Transverse colon (tissue), 4 donors: Measurements from ENCODE around the gene ACSM4. TPM values are rescaled to one million over a fixed set of nuclear protein-coding genes. Genes with fewer than 3 reads are reported as not detected.

Source experiments
- DNase-seq: peaks from one replicate; pipeline ENCODE4 v3.0.0-alpha.2; 2019
- H3K27ac ChIP-seq, 4 donors: fragments of 200-600 bp; sonication (generic); 2 replicates each; pipeline ENCODE4 v1.5.1; 2016 to 2018; ENCODE audit warnings: inconsistent platforms in 4 of 4
- H3K27me3 ChIP-seq: fragments of 200-600 bp; sonication (generic); 2 replicates; pipeline ENCODE4 v1.5.1; 2017; ENCODE audit warnings: inconsistent platforms
- H3K36me3 ChIP-seq, 4 donors: fragments of 200-600 bp; sonication (generic); 2 replicates each; pipeline ENCODE4 v1.5.1; 2017 to 2019; ENCODE audit warnings: inconsistent platforms in 4 of 4
- H3K4me1 ChIP-seq, 4 donors: fragments of 200-600 bp; sonication (generic); 2 replicates each; pipeline ENCODE4 v1.5.1; 2017 to 2020; ENCODE audit warnings: inconsistent platforms in 4 of 4
- H3K4me3 ChIP-seq, 4 donors: fragments of 200-600 bp; sonication (generic); 1 replicate in 1 of 4; 2 replicates in 3 of 4; pipeline versions ENCODE4 v1.5.1 to v1.6.1; 2017 to 2019; ENCODE audit warnings: inconsistent platforms in 4 of 4
- H3K9me3 ChIP-seq, 2 donors: fragments of 200-600 bp; sonication (generic); 2 replicates each; pipeline ENCODE4 v1.5.1; 2017 to 2019; ENCODE audit warnings: inconsistent platforms in 2 of 2
- EP300 ChIP-seq: sonication (generic); formaldehyde crosslinking; IDR thresholded peaks from one replicate; pipeline ENCODE4 v1.6.1; 2017; ENCODE audit warnings: antibody characterized with exemption, low read depth
- POLR2A ChIP-seq: fragments of 450-650 bp; IDR thresholded peaks from one replicate; pipeline ENCODE4 v1.6.1; 2016; ENCODE audit warnings: antibody characterized with exemption, mild to moderate bottlenecking, moderate library complexity
- POLR2AphosphoS5 ChIP-seq, 3 donors: sonication (generic); formaldehyde crosslinking; IDR thresholded peaks; one replicate each; pipeline ENCODE4 v1.6.1; 2016; ENCODE audit warnings: antibody characterized with exemption in 3 of 3
- WGBS, 2 donors: methylation state at CpG; one replicate each; pipeline ENCODE4 v1.1.5; 2018; ENCODE audit warnings: low coverage in 1 of 2; 5-methylcytosine and 5-hydroxymethylcytosine counted together
- in situ Hi-C, 4 donors: fragments of 200-750 bp; cut with MboI; loops; one replicate each; pipeline versions ENCODE4 v1.15.0 to v1.15.1; 2017; ENCODE audit warnings: low sequenced_read_pairs in 3 of 4, low pct_ligation_motif_present in 1 of 4, low pct_unique_long_range_greater_than_20kb in 1 of 4
- intact Hi-C: fragments of 100-400 bp; cut with DNase I; formaldehyde crosslinking; loops from one replicate; pipeline ENCODE4 v1.15.1; 2023; ENCODE audit warnings: low total_unique reads
- total RNA-seq, 4 donors: library from RNA; depleted of rRNA; stranded (reverse); fragments of >200 nt; gene quantifications; one replicate each; pipeline ENCODE4 v1.1.0, GENCODE V29; 2016
- TF ChIP-seq, protein P1 (sequence below), 5 experiments: fragments of 200-600 bp in 3 of 5; fragments of 450-650 bp in 2 of 5; sonication (generic) in 3 of 5; IDR thresholded peaks; 1 replicate in 2 of 5; 2 replicates in 3 of 5; pipeline ENCODE4 v1.5.1; 2016 to 2017; ENCODE audit warnings: antibody characterized with exemption in 5 of 5, inconsistent platforms in 3 of 5, mild to moderate bottlenecking in 2 of 5, moderate library complexity in 1 of 5

ACSM4 gene
- total RNA-seq, 4 donors from 2014 or later = not detected

DNA sequence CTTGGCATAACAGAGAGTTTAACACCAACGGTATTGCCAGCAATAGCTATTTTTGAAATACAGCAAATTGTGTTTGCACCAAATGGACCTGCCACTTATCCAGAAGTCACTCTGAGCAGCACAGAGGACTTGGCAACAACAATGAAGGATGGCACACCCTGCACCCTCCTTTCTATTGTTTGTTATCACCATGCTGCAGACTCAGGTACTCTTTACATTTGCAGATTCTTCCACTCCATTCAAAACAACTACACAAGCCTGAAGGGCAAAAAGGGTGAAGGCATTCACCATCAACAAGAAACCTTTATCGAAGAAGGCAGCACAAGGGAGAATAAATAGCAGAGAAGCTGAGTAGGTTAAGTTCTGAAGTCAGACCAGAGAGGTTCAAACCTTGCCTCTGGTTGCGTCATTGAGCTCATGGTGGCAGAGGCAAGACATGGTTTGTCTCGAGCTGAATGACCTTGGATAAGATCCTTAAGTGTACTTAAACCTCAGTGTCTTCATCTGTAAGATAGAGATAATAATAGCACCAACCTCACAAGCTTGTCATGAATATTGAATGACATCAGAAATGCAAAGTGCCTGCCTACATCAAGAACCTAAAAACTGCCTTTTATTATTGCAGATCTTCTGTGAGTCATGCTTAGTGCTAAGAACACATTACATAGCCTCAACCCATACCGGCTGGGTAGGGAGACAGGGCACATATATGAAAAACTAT is 1.4 kb upstream of the ACSM4 start:
- no peak for DNase-seq
- TF ChIP-seq POLR2AphosphoS5 (IDR thresholded peaks at IDR 0.05) (no peak), POLR2A (no peak)
- H3K36me3 ChIP-seq = no peaks in the 10 kb centered on the region
- H3K27me3 ChIP-seq = no peaks in the 10 kb centered on the region
- intact Hi-C loops = no loop called here
- no peak overlapping the region for H3K4me3 ChIP-seq
- no peaks in the 10 kb centered on the region for H3K4me1 ChIP-seq
- no peak overlapping the region for H3K27ac ChIP-seq
- in situ Hi-C loops = no loop called here
- WGBS, 2 donors = 65 to 86% methylated on average over 2 to 5 of the region's 5 CpGs
- H3K9me3 ChIP-seq = no peaks in the 10 kb centered on the region

DNA sequence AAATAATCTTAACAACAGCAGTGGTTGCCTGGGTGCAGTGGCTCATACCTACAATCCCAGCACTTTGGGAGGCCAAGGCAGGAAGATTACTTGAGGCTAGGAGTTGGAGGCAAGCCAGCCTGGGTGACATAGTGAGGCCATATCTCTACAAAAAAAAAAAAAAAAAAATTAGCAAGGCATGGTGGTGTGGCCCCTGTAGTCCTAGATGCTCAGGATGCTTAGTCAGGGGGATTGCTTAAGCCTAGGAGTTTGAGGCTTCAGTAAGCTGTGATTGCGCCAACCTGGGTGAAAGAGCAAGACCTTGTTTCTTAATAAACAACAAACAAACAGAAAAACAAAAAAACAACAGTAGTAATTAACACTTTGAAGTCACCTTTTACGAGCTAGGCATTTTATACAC is 642 bp upstream of the ACSM4 start:
- TF ChIP-seq, protein P1, sequence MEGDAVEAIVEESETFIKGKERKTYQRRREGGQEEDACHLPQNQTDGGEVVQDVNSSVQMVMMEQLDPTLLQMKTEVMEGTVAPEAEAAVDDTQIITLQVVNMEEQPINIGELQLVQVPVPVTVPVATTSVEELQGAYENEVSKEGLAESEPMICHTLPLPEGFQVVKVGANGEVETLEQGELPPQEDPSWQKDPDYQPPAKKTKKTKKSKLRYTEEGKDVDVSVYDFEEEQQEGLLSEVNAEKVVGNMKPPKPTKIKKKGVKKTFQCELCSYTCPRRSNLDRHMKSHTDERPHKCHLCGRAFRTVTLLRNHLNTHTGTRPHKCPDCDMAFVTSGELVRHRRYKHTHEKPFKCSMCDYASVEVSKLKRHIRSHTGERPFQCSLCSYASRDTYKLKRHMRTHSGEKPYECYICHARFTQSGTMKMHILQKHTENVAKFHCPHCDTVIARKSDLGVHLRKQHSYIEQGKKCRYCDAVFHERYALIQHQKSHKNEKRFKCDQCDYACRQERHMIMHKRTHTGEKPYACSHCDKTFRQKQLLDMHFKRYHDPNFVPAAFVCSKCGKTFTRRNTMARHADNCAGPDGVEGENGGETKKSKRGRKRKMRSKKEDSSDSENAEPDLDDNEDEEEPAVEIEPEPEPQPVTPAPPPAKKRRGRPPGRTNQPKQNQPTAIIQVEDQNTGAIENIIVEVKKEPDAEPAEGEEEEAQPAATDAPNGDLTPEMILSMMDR (IDR thresholded peaks at IDR 0.05) = no peak
- TF ChIP-seq POLR2AphosphoS5 (IDR thresholded peaks at IDR 0.05) (no peak), POLR2A (no peak), EP300 (no peak)
- in situ Hi-C loops = no loop called here
- no peak for DNase-seq
- intact Hi-C loops = no loop called here
- Histone ChIP-seq H3K9me3 (no peaks in the 10 kb centered on the region), H3K27me3 (no peaks in the 10 kb centered on the region), H3K27ac (no peak overlapping the region), H3K36me3 (no peaks in the 10 kb centered on the region), H3K4me3 (no peak overlapping the region), H3K4me1 (no peaks in the 10 kb centered on the region)
- 56 to 78% methylated on average over 2 of the region's 2 CpGs for WGBS, 2 donors

DNA sequence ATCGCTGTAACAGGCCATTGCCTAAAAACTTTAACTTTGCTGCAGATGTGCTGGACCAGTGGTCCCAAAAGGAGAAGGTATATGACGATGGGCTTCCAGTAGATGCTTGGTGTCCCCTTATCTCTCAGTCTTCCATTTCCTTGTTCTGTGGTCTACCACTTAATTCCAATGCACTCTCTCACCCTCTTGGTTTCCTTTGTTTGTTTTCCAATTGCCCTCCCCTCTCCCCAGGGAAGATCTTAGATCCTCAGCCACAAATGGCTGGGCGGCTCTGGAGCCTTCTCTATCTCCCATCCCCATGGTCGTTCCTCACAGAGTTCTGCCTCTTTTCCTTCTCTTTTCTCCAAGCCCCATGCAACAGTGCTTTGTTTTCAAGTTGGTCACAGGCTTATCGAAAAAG is 584 bp downstream of the ACSM4 start:
- TF ChIP-seq, protein P1 (IDR thresholded peaks at IDR 0.05) = no peak
- TF ChIP-seq POLR2A = no peak
- TF ChIP-seq POLR2AphosphoS5 (IDR thresholded peaks at IDR 0.05) = no peak
- TF ChIP-seq EP300 = no peak
- in situ Hi-C loops = no loop called here
- intact Hi-C loops = no loop called here
- Histone ChIP-seq H3K27me3 (no peaks in the 10 kb centered on the region), H3K4me3 (no peak overlapping the region), H3K4me1 (no peaks in the 10 kb centered on the region), H3K27ac (no peak overlapping the region), H3K36me3 (no peaks in the 10 kb centered on the region), H3K9me3 (no peaks in the 10 kb centered on the region)
- WGBS, 2 donors = 57% methylated on average over 3 to 5 of the region's 5 CpGs
- DNase-seq = no peak

DNA sequence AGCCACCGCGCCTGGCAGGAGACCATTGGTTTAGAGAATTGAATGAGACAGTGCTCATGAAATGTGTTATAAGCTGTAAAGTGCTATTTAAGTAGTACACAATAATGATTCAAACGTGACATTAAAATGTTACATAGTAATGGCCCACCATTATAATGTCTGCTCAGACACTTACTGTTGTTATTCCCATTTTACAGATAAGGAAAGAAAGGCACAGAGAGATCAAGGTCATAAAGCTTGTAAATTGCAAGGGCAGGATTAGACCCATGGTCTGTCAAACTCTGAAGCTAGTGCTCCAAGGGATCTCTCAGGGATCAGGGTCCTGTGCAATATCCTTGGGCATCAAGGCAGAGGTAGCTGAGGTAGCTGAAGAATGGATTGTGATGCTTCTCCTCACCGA is 6.2 kb downstream of the ACSM4 start:
- DNase-seq = no peak
- intact Hi-C loops = no loop called here
- Histone ChIP-seq H3K4me1 (no peaks in the 10 kb centered on the region), H3K36me3 (no peaks in the 10 kb centered on the region), H3K9me3 (no peaks in the 10 kb centered on the region), H3K4me3 (no peak overlapping the region), H3K27ac (no peak overlapping the region), H3K27me3 (no peaks in the 10 kb centered on the region)
- 85 to 96% methylated on average over 3 to 4 of the region's 4 CpGs for WGBS, 2 donors
- TF ChIP-seq EP300 = no peak
- TF ChIP-seq POLR2AphosphoS5 (IDR thresholded peaks at IDR 0.05) = no peak
- TF ChIP-seq, protein P1 (IDR thresholded peaks at IDR 0.05) = no peak
- TF ChIP-seq POLR2A = no peak
- in situ Hi-C loops = no loop called here

DNA sequence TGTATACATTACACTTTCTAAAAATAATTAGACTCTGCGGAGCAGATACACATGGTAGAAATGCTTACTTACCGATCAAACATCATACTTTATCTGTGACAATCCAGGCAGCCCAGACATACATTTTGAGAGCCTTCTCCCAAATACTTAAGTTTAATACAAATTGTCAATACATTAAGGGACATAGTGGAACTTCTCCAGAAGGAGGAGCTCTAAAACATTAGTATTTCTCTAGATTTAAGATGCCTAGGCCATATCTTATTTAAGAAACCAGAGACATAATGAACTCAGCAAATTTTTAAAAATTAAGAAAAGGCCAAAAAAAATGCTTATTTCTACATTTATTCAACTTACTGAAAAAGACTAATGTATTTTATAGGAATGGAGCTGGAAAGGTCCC is 16.1 kb downstream of the ACSM4 start:
- TF ChIP-seq EP300 = no peak
- TF ChIP-seq, protein P1 (IDR thresholded peaks at IDR 0.05) = no peak
- TF ChIP-seq POLR2A = no peak
- no peak for TF ChIP-seq POLR2AphosphoS5 (IDR thresholded peaks at IDR 0.05)
- DNase-seq = no peak
- H3K27me3 ChIP-seq = no peaks in the 10 kb centered on the region
- intact Hi-C loops (no loop called here), in situ Hi-C loops (no loop called here)
- no peak overlapping the region for H3K4me3 ChIP-seq
- no peak overlapping the region for H3K27ac ChIP-seq
- 80 to 85% methylated on average over 1 to 2 of the region's 2 CpGs for WGBS, 2 donors
- H3K4me1 ChIP-seq = no peaks in the 10 kb centered on the region
- H3K36me3 ChIP-seq = no peaks in the 10 kb centered on the region
- no peaks in the 10 kb centered on the region for H3K9me3 ChIP-seq
